H1 (cell line): Measurements from ENCODE around the gene ZKSCAN1. TPM values are rescaled to one million over a fixed set of nuclear protein-coding genes. Genes with fewer than 3 reads are reported as not detected.

ENCODE experiments used
- CTCF ChIA-PET: fragments of 300-600 bp; sonication (Branson Sonifier 250); formaldehyde crosslinking; loops from one replicate; lab custom pipeline; 2021; ENCODE audit not compliant: partially characterized antibody; lab: Charles Lee
- POLR2A ChIA-PET: fragments of 300-600 bp; sonication (Branson Sonifier 250); formaldehyde crosslinking; loops from one replicate; lab custom pipeline; 2021; ENCODE audit warnings: inconsistent platforms; ENCODE audit not compliant: partially characterized antibody; lab: Charles Lee
- DNase-seq, 2 experiments: peaks; one replicate each; pipeline versions ENCODE4 v3.0.0 to v3.0.0-alpha.2; 2010 to 2022; ENCODE audit warnings: low spot score in 2 of 2, low read depth in 1 of 2, mixed read lengths in 1 of 2
- FAIRE-seq: peaks from 2 replicates; lab custom pipeline; 2011; peaks lifted over from hg19 to GRCh38; lab: Jason Lieb, UNC
- H2AFZ ChIP-seq: 2 replicates; pipeline ENCODE4 v1.8.1; 2012; ENCODE audit warnings: low read length, inconsistent platforms
- H2AK5ac ChIP-seq: 2 replicates; pipeline ENCODE4 v1.6.1; 2013; ENCODE audit warnings: low read depth, low read length
- H2BK120ac ChIP-seq: replicated peaks from 2 replicates; pipeline ENCODE3; 2013; ENCODE audit warnings: low read depth, low read length, inconsistent platforms
- H2BK12ac ChIP-seq: 2 replicates; pipeline ENCODE4 v1.6.1; 2013; ENCODE audit warnings: low read depth, low read length
- H2BK15ac ChIP-seq: 2 replicates; pipeline ENCODE4 v1.6.1; 2013; ENCODE audit warnings: low read length
- H2BK20ac ChIP-seq: 2 replicates; pipeline ENCODE4 v1.6.1; 2013; ENCODE audit warnings: low read length
- H2BK5ac ChIP-seq: 2 replicates; pipeline ENCODE4 v1.6.1; 2013; ENCODE audit warnings: low read depth, low read length
- H3K14ac ChIP-seq: 2 replicates; pipeline ENCODE4 v1.6.1; 2013; ENCODE audit warnings: inconsistent platforms; ENCODE audit not compliant: insufficient read length
- H3K18ac ChIP-seq: 2 replicates; pipeline ENCODE4 v1.6.1; 2013; ENCODE audit warnings: low read length; ENCODE audit errors: extremely low read depth
- H3K23ac ChIP-seq: 2 replicates; pipeline ENCODE4 v1.6.1; 2013; ENCODE audit warnings: inconsistent platforms; ENCODE audit not compliant: insufficient read length
- H3K23me2 ChIP-seq: 2 replicates; pipeline ENCODE4 v1.6.1; 2013; ENCODE audit warnings: low read depth, low read length
- H3K27ac ChIP-seq: 2 replicates; pipeline ENCODE4 v1.6.1; 2011; ENCODE audit warnings: low read depth, low read length, inconsistent platforms
- H3K27me3 ChIP-seq, 4 experiments: replicated peaks in 1 of 4; 1 replicate in 1 of 4; 2 replicates in 3 of 4; pipeline versions ENCODE4 v1.6.1 to v1.8.1; 2011 to 2013; ENCODE audit warnings: low read length in 3 of 4, mild to moderate bottlenecking in 3 of 4, inconsistent platforms in 2 of 4, mixed read lengths in 2 of 4, moderate library complexity in 1 of 4; ENCODE audit not compliant: control insufficient read depth in 3 of 4, insufficient read depth in 3 of 4; ENCODE audit errors: extremely low read depth in 1 of 4
- H3K36me3 ChIP-seq, 4 experiments: 2 replicates each; pipeline versions ENCODE4 v1.6.1 to v1.8.1; 2011 to 2013; ENCODE audit warnings: mild to moderate bottlenecking in 4 of 4, low read length in 3 of 4, moderate library complexity in 2 of 4, control low read depth in 1 of 4, inconsistent platforms in 1 of 4; ENCODE audit not compliant: insufficient read depth in 4 of 4, control insufficient read depth in 2 of 4
- H3K4ac ChIP-seq: replicated peaks from 2 replicates; pipeline ENCODE3; 2013; ENCODE audit warnings: low read length, low read depth, mixed read lengths, inconsistent platforms; ENCODE audit not compliant: insufficient read length
- H3K4me1 ChIP-seq, 4 experiments: replicated peaks in 1 of 4; 1 replicate in 1 of 4; 2 replicates in 3 of 4; pipeline versions ENCODE4 v1.6.1 to v1.8.1; 2011 to 2013; ENCODE audit warnings: low read length in 3 of 4, inconsistent platforms in 2 of 4, mixed read lengths in 1 of 4; ENCODE audit not compliant: insufficient read depth in 4 of 4, control insufficient read depth in 3 of 4
- H3K4me2 ChIP-seq, 2 experiments: 2 replicates each; pipeline versions ENCODE4 v1.6.1 to v1.8.1; 2011 to 2013; ENCODE audit warnings: low read depth in 2 of 2, low read length in 2 of 2, control low read depth in 1 of 2, inconsistent platforms in 1 of 2, mild to moderate bottlenecking in 1 of 2; ENCODE audit not compliant: insufficient read depth in 1 of 2
- H3K4me3 ChIP-seq, 4 experiments: fragments of 200-600, 300-600 bp in 1 of 4; sonication (generic), shearing (Covaris generic), sonication (Bioruptor Twin) in 1 of 4; 2 replicates each; pipeline versions ENCODE4 v1.5.1 to v1.8.1; 2011 to 2016; ENCODE audit warnings: low read length in 4 of 4, low read depth in 3 of 4, control low read depth in 2 of 4, inconsistent platforms in 2 of 4, mild to moderate bottlenecking in 2 of 4, mixed read lengths in 1 of 4, moderate library complexity in 1 of 4; ENCODE audit not compliant: insufficient read depth in 2 of 4; ENCODE audit errors: extremely low read depth in 1 of 4
- H3K56ac ChIP-seq: replicated peaks from 2 replicates; pipeline ENCODE3; 2013; ENCODE audit warnings: low read depth, mild to moderate bottlenecking, mixed read lengths, low read length, inconsistent platforms; ENCODE audit not compliant: insufficient read length
- H3K79me1 ChIP-seq: 2 replicates; pipeline ENCODE4 v1.6.1; 2013; ENCODE audit warnings: low read depth, low read length, control low read depth
- H3K79me2 ChIP-seq, 2 experiments: 2 replicates each; pipeline versions ENCODE4 v1.6.1 to v1.8.1; 2012 to 2013; ENCODE audit warnings: low read length in 2 of 2, mild to moderate bottlenecking in 2 of 2, inconsistent platforms in 1 of 2; ENCODE audit not compliant: insufficient read depth in 2 of 2, control insufficient read depth in 1 of 2
- H3K9ac ChIP-seq, 4 experiments: replicated peaks in 1 of 4; 1 replicate in 1 of 4; 2 replicates in 3 of 4; pipeline versions ENCODE4 v1.6.1 to v1.8.1; 2011 to 2013; ENCODE audit warnings: low read depth in 3 of 4, low read length in 3 of 4, control low read depth in 2 of 4, mild to moderate bottlenecking in 2 of 4, moderate library complexity in 2 of 4, inconsistent platforms in 1 of 4; ENCODE audit errors: extremely low read depth in 1 of 4
- H3K9me3 ChIP-seq, 2 experiments: 2 replicates each; pipeline versions ENCODE4 v1.6.1 to v1.8.1; 2012 to 2013; ENCODE audit warnings: mild to moderate bottlenecking in 2 of 2, moderate library complexity in 2 of 2, control low read depth in 1 of 2, inconsistent platforms in 1 of 2, low read depth in 1 of 2, low read length in 1 of 2, mixed read lengths in 1 of 2; ENCODE audit not compliant: insufficient read depth in 2 of 2
- H4K20me1 ChIP-seq, 2 experiments: replicated peaks in 1 of 2; 2 replicates each; pipeline versions ENCODE3 to v1.8.1; 2011 to 2013; ENCODE audit warnings: inconsistent platforms in 2 of 2, low read length in 2 of 2, mild to moderate bottlenecking in 1 of 2; ENCODE audit not compliant: insufficient read depth in 2 of 2, control insufficient read depth in 1 of 2
- H4K5ac ChIP-seq: 2 replicates; pipeline ENCODE4 v1.6.1; 2013; ENCODE audit warnings: low read length, low read depth, mixed read lengths, inconsistent platforms; ENCODE audit not compliant: insufficient read length
- H4K8ac ChIP-seq: 2 replicates; pipeline ENCODE4 v1.8.0; 2013; ENCODE audit warnings: mild to moderate bottlenecking, moderate library complexity, low read length, inconsistent platforms; ENCODE audit not compliant: insufficient read depth; ENCODE audit errors: extremely low read depth
- H4K91ac ChIP-seq: replicated peaks from 2 replicates; pipeline ENCODE3; 2013; ENCODE audit warnings: low read length, mixed read lengths, inconsistent platforms; ENCODE audit not compliant: insufficient read length
- ASH2L ChIP-seq: fragments of 200-600, 300-600 bp; sonication (generic); IDR thresholded peaks from one replicate; pipeline ENCODE4 v1.7.1; 2017; ENCODE audit warnings: low read length
- BACH1 ChIP-seq: IDR thresholded peaks from 2 replicates; pipeline ENCODE4 v1.6.1; 2012; ENCODE audit warnings: low read length, improper control_type of control experiment
- BRCA1 ChIP-seq: IDR thresholded peaks from 2 replicates; pipeline ENCODE4 v1.6.1; 2012; ENCODE audit warnings: low read depth, low read length, improper control_type of control experiment
- CBX5 ChIP-seq: fragments of 300-800, 300-1000 bp; sonication (generic); IDR thresholded peaks from 2 replicates; pipeline ENCODE4 v1.7.1; 2016; ENCODE audit warnings: antibody characterized with exemption, low read length, low read depth
- EZH2 ChIP-seq: fragments of 200-600 bp; sonication (generic); IDR thresholded peaks from 2 replicates; pipeline ENCODE4 v1.7.1; 2012; ENCODE audit warnings: low read depth, mild to moderate bottlenecking, moderate library complexity, low read length, inconsistent platforms; ENCODE audit not compliant: severe bottlenecking
- KDM4A ChIP-seq: IDR thresholded peaks from one replicate; pipeline ENCODE4 v1.7.1; 2012; ENCODE audit warnings: low read depth, mild to moderate bottlenecking, moderate library complexity, low read length, inconsistent platforms; ENCODE audit not compliant: severe bottlenecking
- NRF1 ChIP-seq: IDR thresholded peaks from 2 replicates; pipeline ENCODE4 v1.6.1; 2011; ENCODE audit warnings: mild to moderate bottlenecking, low read depth, low read length, improper control_type of control experiment
- PHF8 ChIP-seq: fragments of 200-600 bp; sonication (generic); conservative IDR thresholded peaks from 2 replicates; pipeline ENCODE4 v1.7.1; 2012; ENCODE audit warnings: low read depth, mild to moderate bottlenecking, inconsistent platforms, low read length, moderate library complexity
- WGBS, 2 experiments: shearing (Covaris generic) in 1 of 2; methylation state at CpG; one replicate each; pipeline versions ENCODE4 v1.1.6 to v1.1.7; 2013 to 2015; ENCODE audit warnings: low lambda C conversion rate in 2 of 2, mixed read lengths in 2 of 2, inconsistent platforms in 1 of 2, low coverage in 1 of 2, missing lambda C conversion rate in 1 of 2; ENCODE audit not compliant: insufficient replicate concordance in 2 of 2, insufficient coverage in 1 of 2, insufficient read length in 1 of 2; ENCODE audit errors: extremely low coverage in 1 of 2, missing lambda C conversion rate in 1 of 2; 5-methylcytosine and 5-hydroxymethylcytosine counted together
- polyA plus RNA-seq, 7 experiments: library from polyadenylated mRNA; depleted of rRNA in 3 of 7; stranded (reverse) in 5 of 7; unstranded in 2 of 7; fragments of >200 nt in 5 of 7; fragments of 200-250 nt in 2 of 7; gene quantifications; 1 replicate in 5 of 7; 2 replicates in 1 of 7; 4 replicates in 1 of 7; pipeline versions ENCODE4 v1.2.1 to v1.2.3, GENCODE V29; 2011 to 2013; ENCODE audit warnings: missing spikeins in 2 of 7, mixed read lengths in 2 of 7
- total RNA-seq: library from RNA; stranded (reverse); fragmentation: NEBNext Ultra II Directional; extraction: Animal tissue kit (Norgen Biotek cat#: 25700); gene quantifications from 2 replicates; pipeline ENCODE4 v1.2.1, GENCODE V29; 2021
- TF ChIP-seq, protein P1 (sequence below): IDR thresholded peaks from 2 replicates; pipeline ENCODE4 v1.6.1; 2012; ENCODE audit warnings: low read length, inconsistent platforms

The ZKSCAN1 gene
- total and polyA plus RNA-seq, 2 of the 8 experiments (the other 6 are each of a cell fraction or from before 2014, with no cell fraction given): 8.2 to 40.6 TPM

DNA sequence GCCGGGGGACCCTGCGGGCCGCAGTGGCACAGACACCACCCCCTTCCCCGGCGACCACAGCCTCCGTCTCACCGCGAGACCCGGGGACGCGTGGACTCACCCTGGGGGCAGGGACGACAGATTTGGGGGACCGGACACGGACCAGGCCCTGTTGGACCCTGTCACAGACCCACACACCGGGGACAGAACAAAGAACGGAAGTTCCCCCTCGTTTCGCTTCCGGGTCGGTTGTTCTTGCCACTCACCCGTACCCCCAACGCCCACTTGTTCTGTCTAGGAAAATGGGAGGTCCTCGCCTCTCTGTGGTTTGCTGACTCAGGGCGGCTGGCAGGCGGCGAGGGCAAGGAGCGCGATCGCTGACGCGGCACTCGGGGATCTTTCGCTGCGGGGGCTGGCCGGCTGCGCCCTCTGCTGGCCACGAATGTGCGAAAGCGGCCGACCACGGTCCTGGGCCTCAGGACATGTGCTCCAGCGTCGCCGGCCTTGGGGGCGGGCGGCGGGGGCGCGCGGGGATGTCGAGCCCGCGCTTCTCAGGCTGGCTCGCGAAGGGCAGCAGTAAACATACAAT, 66.2 kb downstream of the ZKSCAN1 start, which contains the start of gene ZNF3:
Gene ZNF3 (minus strand): TSS at position 189 of the 568 bp plus-strand sequence. CDS start 4,366 bp downstream, outside the sequence.
- H3K9me3 ChIP-seq: peaks cover 4 to 7% of the 10 kb centered on the region in 2 experiments; a peak in 1 of 4 replicates
- peaks cover 6% of the 10 kb centered on the region; the same call in 1 of the 2 replicates for H3K23me2 ChIP-seq
- H2BK120ac ChIP-seq: no peak within 1 kb of the TSS
- H3K9ac ChIP-seq: peak within 1 kb of the TSS; percentile 94 to 97 (median 94)
- H2BK5ac ChIP-seq: peak within 1 kb of the TSS; percentile 85
- no peak within 1 kb of the TSS for H2BK12ac ChIP-seq
- POLR2A ChIA-PET: interaction anchor here (0.6 to 19.6 kb wide), 14 partner anchors 12 to 242 kb away, joined by 3 to 722 read pairs (median 3); partner anchors contain the start of genes AP4M1, MCM7 and ZSCAN21
- peak within 1 kb of the TSS; percentile 91 for H3K27ac ChIP-seq
- no peak for FAIRE-seq
- H4K20me1 ChIP-seq: peaks cover 1 to 3% of the 10 kb centered on the region in 2 experiments
- H4K5ac ChIP-seq: peak within 1 kb of the TSS; percentile 68
- H3K36me3 ChIP-seq: peaks cover 16 to 35% (median 26%) of the 10 kb centered on the region in 4 experiments
- peaks cover 4% of the 10 kb centered on the region; the same call in 1 of the 2 replicates for H3K79me1 ChIP-seq
- 2% methylated on average over 55 of the region's 55 CpGs; no CpG with 5 or more reads in 1 of the 2 experiments for WGBS, 2 experiments
- no peak within 1 kb of the TSS for H2BK20ac ChIP-seq
- peak within 1 kb of the TSS; percentile 76 to 100 (median 96) for H3K4me3 ChIP-seq
- H2AK5ac ChIP-seq: no peak within 1 kb of the TSS
- no peak within 1 kb of the TSS; the same call in 1 of the 2 replicates for H3K18ac ChIP-seq
- H3K27me3 ChIP-seq: no peaks in the 10 kb centered on the region
- H3K79me2 ChIP-seq: peaks cover 32 to 49% of the 10 kb centered on the region in 2 experiments
- peak within 1 kb of the TSS; percentile 74 for H4K91ac ChIP-seq
- H3K56ac ChIP-seq: peak within 1 kb of the TSS; percentile 92
- H3K4me2 ChIP-seq: peak within 1 kb of the TSS; percentile 66 to 73
- H3K4me1 ChIP-seq: peaks cover 0 to 9% (median 4%) of the 10 kb centered on the region in 4 experiments; a peak in 3 of 7 replicates
- H4K8ac ChIP-seq: peak within 1 kb of the TSS; percentile 100
- H3K14ac ChIP-seq: no peak within 1 kb of the TSS
- DNase-seq: peak; percentile 97
- H2AFZ ChIP-seq: no peak within 1 kb of the TSS
- H2BK15ac ChIP-seq: no peak within 1 kb of the TSS
- CTCF ChIA-PET: interaction anchor here (0.6 to 1.2 kb wide), 5 partner anchors 11 to 168 kb away, joined by 3 to 8 read pairs (median 4); partner anchors contain the start of genes AP4M1 and MCM7
- no peak within 1 kb of the TSS for H3K23ac ChIP-seq
- peak within 1 kb of the TSS; percentile 97 for H3K4ac ChIP-seq
- peak; percentile 93; the same call in 1 of the 2 replicates for TF ChIP-seq PHF8
- no peak for TF ChIP-seq BRCA1
- TF ChIP-seq, protein P1, sequence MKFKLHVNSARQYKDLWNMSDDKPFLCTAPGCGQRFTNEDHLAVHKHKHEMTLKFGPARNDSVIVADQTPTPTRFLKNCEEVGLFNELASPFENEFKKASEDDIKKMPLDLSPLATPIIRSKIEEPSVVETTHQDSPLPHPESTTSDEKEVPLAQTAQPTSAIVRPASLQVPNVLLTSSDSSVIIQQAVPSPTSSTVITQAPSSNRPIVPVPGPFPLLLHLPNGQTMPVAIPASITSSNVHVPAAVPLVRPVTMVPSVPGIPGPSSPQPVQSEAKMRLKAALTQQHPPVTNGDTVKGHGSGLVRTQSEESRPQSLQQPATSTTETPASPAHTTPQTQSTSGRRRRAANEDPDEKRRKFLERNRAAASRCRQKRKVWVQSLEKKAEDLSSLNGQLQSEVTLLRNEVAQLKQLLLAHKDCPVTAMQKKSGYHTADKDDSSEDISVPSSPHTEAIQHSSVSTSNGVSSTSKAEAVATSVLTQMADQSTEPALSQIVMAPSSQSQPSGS: no peak
- TF ChIP-seq CBX5: no peak
- peak; percentile 45 for TF ChIP-seq ASH2L
- TF ChIP-seq BACH1: peak; percentile 100
- TF ChIP-seq KDM4A: peak; percentile 42
- TF ChIP-seq NRF1: no peak
- no peak for TF ChIP-seq EZH2
